NB4 (cell line): ENCODE data around the gene KRTCAP3.

Experiments used
- DNase-seq: peaks from one replicate; pipeline ENCODE4 v3.0.0; 2010; ENCODE audit warnings: low read depth
- H3K4me3 ChIP-seq: one replicate; pipeline ENCODE4 v1.5.1; 2011; ENCODE audit warnings: mild to moderate bottlenecking, low read depth, low read length, moderate library complexity
- CTCF ChIP-seq: IDR thresholded peaks from one replicate; pipeline ENCODE4 v1.5.1; 2012; ENCODE audit warnings: low read depth, low read length
- MAX ChIP-seq: IDR thresholded peaks from 2 replicates; pipeline ENCODE4 v1.6.1; 2011; ENCODE audit warnings: low read depth, low read length
- MYC ChIP-seq: IDR thresholded peaks from 2 replicates; pipeline ENCODE4 v1.6.1; 2011; ENCODE audit warnings: low read depth, low read length
- POLR2A ChIP-seq: IDR thresholded peaks from 2 replicates; pipeline ENCODE4 v1.6.1; 2011; ENCODE audit warnings: mild to moderate bottlenecking; ENCODE audit not compliant: insufficient read length; ENCODE audit errors: extremely low read depth

The KRTCAP3 gene

GRCh38 chr2:27408601-27409320, 33.4 kb upstream of the KRTCAP3 start:
- peak; percentile 69 for DNase-seq
- peak overlapping the region; percentile 93 for H3K4me3 ChIP-seq
- TF ChIP-seq MYC (peak; percentile 13; the same call in 1 of the 2 replicates), CTCF (no peak)

- DNase-seq, result peak; percentile 99
- peak; percentile 84 for TF ChIP-seq MAX
- TF ChIP-seq CTCF, result no peak
- peak; percentile 96 for TF ChIP-seq POLR2A
- peak; percentile 90 for TF ChIP-seq MYC
Measured at GRCh38 chr2:27409321-27410073, 32.7 kb upstream of the KRTCAP3 start, which contains the start of gene PPM1G. Gene PPM1G, minus strand, starts transcription at chr2:27409591. Its CDS starts 169 bp downstream, at chr2:27409422.

GRCh38 chr2:27412419-27413152, 29.6 kb upstream of the KRTCAP3 start:
- no peak for DNase-seq
- TF ChIP-seq MAX (no peak), POLR2A (no peak), MYC (no peak), CTCF (no peak)
- H3K4me3 ChIP-seq, result no peak overlapping the region

More at GRCh38 chr2:27409321-27410073, 32.7 kb upstream of the KRTCAP3 start, which contains the start of gene PPM1G:
- peak within 1 kb of the TSS; percentile 93 for H3K4me3 ChIP-seq

GRCh38 chr2:27416151-27416550, 26.0 kb upstream of the KRTCAP3 start:
- TF ChIP-seq MAX, result no peak
- no peak for TF ChIP-seq CTCF
- no peak for TF ChIP-seq MYC
- no peak for TF ChIP-seq POLR2A
- no peak overlapping the region for H3K4me3 ChIP-seq
- no peak for DNase-seq

- TF ChIP-seq MYC (no peak), MAX (no peak), POLR2A (no peak), CTCF (no peak)
- H3K4me3 ChIP-seq, result no peak overlapping the region
- DNase-seq, result no peak
Measured at GRCh38 chr2:27420996-27421395, 21.2 kb upstream of the KRTCAP3 start.
